OCI-LY3 (cell line): Measurements from ENCODE around the gene MVD.

Experiments used
- H2AFZ ChIP-seq: fragments of 200-600, 300-600 bp; shearing (Covaris generic); 2 replicates; pipeline ENCODE4 v1.6.0; 2014; ENCODE audit warnings: antibody characterized with exemption, low read depth, low read length
- H3K27ac ChIP-seq: fragments of 200-600, 300-600 bp; sonication (generic); 2 replicates; pipeline ENCODE4 v1.5.1; 2014; ENCODE audit warnings: mild to moderate bottlenecking, low read length, moderate library complexity, mixed read lengths
- H3K27me3 ChIP-seq: fragments of 200-600, 300-600 bp; sonication (generic); 2 replicates; pipeline ENCODE4 v1.6.1; 2014; ENCODE audit warnings: low read depth, low read length, mixed read lengths
- H3K36me3 ChIP-seq: fragments of 200-600, 300-600 bp; sonication (generic); replicated peaks from 2 replicates; pipeline ENCODE3; 2014; ENCODE audit warnings: low read depth, low read length, mixed read lengths
- H3K4me1 ChIP-seq: fragments of 300-600, 200-600 bp; sonication (generic); 2 replicates; pipeline ENCODE4 v1.6.1; 2014; ENCODE audit warnings: low read length, mixed read lengths
- H3K4me2 ChIP-seq: fragments of 200-600, 300-600 bp; sonication (generic); 2 replicates; pipeline ENCODE4 v1.6.1; 2014; ENCODE audit warnings: low read length, mixed read lengths
- H3K4me3 ChIP-seq: fragments of 300-600, 200-600 bp; sonication (generic); 2 replicates; pipeline ENCODE4 v1.5.1; 2014; ENCODE audit warnings: antibody characterized with exemption, mild to moderate bottlenecking, low read length, moderate library complexity
- H3K79me2 ChIP-seq: fragments of 300-600, 200-600 bp; shearing (Covaris generic); 2 replicates; pipeline ENCODE4 v1.6.1; 2014; ENCODE audit warnings: mild to moderate bottlenecking, low read length, mixed read lengths
- H3K9ac ChIP-seq: fragments of 300-600, 200-600 bp; shearing (Covaris generic); 2 replicates; pipeline ENCODE4 v1.6.0; 2014; ENCODE audit warnings: mild to moderate bottlenecking, low read length, moderate library complexity
- H3K9me3 ChIP-seq: fragments of 200-600, 300-600 bp; shearing (Covaris generic); 2 replicates; pipeline ENCODE4 v1.6.1; 2014; ENCODE audit warnings: low read length, mixed read lengths; ENCODE audit not compliant: insufficient read depth
- H4K20me1 ChIP-seq: fragments of 200-600, 300-600 bp; sonication (generic); 2 replicates; pipeline ENCODE4 v1.6.1; 2016; ENCODE audit warnings: low read length, mixed read lengths; ENCODE audit not compliant: insufficient read depth
- EZH2phosphoT487 ChIP-seq: fragments of 200-600 bp; shearing (Covaris generic); IDR thresholded peaks from 2 replicates; pipeline ENCODE4 v1.6.1; 2018; ENCODE audit warnings: antibody characterized with exemption, mixed run types, low read depth
- TF ChIP-seq, protein P1 (sequence below): fragments of 200-600, 300-600 bp; sonication (generic); IDR thresholded peaks from 2 replicates; pipeline ENCODE4 v1.5.1; 2014; ENCODE audit warnings: antibody characterized with exemption, low read length, low read depth

MVD gene

DNA sequence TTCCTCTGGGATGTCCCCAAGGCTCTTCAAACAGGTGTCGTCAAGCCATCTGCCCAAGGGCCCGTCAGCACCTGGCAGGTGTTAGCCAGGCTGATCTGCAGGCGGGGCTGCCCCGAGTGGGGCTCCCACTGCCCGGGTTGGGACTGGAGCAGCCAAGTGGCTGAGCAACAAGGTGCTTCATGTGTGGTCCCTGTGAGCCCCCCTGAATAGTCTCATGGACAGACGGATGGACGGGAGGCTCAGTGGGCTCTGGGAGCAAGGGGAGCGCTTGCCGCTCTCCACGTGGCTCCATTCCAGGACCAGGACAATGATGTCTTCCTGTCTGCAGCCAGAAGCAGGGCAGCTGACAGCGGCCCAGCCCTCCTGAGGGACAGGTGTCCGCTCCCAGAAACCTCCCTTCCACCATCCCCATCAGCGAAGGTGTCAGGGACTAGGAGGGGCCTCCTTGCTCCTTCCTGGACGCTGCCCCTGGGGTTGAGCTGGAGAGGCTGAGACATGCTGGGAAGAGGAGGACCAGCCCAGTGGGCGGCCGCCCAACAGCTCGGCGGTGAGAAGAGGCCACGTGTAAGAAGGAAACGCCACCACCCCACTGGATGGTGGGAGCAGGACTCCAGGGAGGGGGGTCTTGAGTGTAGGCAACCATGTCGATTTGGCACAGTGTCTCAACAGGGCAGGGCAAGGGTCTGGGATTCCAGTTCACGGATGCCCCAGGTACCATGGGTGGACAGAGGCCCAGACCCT is 13.8 kb upstream of the MVD start:
- H3K9me3 ChIP-seq: no peaks in the 10 kb centered on the region
- H2AFZ ChIP-seq: no peak overlapping the region
- peaks cover 11% of the 10 kb centered on the region for H3K4me1 ChIP-seq
- no peaks in the 10 kb centered on the region for H3K79me2 ChIP-seq
- H3K27me3 ChIP-seq: no peaks in the 10 kb centered on the region
- no peaks in the 10 kb centered on the region for H4K20me1 ChIP-seq
- TF ChIP-seq EZH2phosphoT487: no peak
- TF ChIP-seq, protein P1, sequence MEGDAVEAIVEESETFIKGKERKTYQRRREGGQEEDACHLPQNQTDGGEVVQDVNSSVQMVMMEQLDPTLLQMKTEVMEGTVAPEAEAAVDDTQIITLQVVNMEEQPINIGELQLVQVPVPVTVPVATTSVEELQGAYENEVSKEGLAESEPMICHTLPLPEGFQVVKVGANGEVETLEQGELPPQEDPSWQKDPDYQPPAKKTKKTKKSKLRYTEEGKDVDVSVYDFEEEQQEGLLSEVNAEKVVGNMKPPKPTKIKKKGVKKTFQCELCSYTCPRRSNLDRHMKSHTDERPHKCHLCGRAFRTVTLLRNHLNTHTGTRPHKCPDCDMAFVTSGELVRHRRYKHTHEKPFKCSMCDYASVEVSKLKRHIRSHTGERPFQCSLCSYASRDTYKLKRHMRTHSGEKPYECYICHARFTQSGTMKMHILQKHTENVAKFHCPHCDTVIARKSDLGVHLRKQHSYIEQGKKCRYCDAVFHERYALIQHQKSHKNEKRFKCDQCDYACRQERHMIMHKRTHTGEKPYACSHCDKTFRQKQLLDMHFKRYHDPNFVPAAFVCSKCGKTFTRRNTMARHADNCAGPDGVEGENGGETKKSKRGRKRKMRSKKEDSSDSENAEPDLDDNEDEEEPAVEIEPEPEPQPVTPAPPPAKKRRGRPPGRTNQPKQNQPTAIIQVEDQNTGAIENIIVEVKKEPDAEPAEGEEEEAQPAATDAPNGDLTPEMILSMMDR: no peak
- no peak overlapping the region for H3K9ac ChIP-seq
- no peak overlapping the region for H3K27ac ChIP-seq
- H3K4me3 ChIP-seq: no peak overlapping the region
- H3K4me2 ChIP-seq: no peak overlapping the region
- H3K36me3 ChIP-seq: no peaks in the 10 kb centered on the region

DNA sequence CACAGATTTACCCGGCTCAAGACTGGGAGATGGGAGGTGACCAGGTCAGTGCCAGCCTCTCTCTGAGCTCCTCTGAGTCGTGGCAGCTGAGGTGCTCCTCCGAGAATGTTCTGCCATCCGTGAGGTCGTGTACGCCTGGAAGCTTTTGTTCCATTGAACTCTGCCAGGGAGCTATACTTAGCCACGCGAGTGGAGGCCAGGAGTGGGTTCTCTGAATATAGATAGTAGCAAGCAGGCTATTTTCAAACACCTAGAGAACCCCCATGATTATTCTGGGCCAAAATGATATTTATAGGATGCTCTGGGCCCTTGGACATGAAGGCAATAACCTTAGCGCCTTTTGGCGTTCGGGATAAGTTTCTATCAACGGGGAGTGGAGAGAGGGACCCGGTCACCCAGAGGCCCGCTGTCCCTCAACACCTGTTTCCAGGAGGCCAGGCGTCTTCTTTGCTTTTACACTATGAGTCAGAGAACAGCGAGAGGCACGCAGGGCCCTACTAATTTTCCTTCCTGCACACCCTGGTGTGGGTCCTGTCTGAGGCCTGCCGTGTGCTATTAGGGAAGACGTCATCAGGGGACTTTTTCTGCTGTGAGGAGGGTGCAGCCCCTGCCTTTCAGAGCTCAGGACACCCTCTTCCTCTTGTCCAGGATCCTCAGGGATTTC is 11.0 kb upstream of the MVD start:
- Histone ChIP-seq H3K27ac (no peak overlapping the region), H3K9ac (no peak overlapping the region), H3K4me3 (no peak overlapping the region), H4K20me1 (no peaks in the 10 kb centered on the region), H3K79me2 (no peaks in the 10 kb centered on the region), H2AFZ (no peak overlapping the region), H3K36me3 (peaks cover under 1% of the 10 kb centered on the region), H3K4me1 (no peaks in the 10 kb centered on the region), H3K9me3 (no peaks in the 10 kb centered on the region), H3K4me2 (no peak overlapping the region), H3K27me3 (no peaks in the 10 kb centered on the region)
- no peak for TF ChIP-seq EZH2phosphoT487
- TF ChIP-seq, protein P1: no peak

DNA sequence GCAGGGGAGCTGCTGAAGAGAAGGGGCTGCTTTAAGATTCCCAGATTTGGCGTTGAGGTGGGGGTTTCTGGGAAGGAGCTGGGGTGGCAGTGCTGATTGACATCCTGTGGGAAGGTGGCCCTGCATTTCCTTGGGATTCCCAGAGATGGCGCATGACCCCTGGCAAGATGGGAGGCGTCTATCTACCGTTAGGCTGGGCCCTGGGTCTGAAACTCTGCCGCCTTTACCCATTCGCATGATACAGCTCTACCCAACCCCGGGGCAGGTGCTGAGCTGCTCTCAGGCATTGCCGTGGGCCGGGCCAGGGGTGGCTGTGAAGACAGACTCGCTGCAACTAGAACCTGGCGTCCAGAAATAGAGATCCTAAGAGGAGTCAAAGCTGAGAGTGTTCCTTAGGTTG is 9.9 kb upstream of the MVD start:
- peaks cover 3% of the 10 kb centered on the region for H3K36me3 ChIP-seq
- no peak overlapping the region for H3K9ac ChIP-seq
- no peak overlapping the region for H2AFZ ChIP-seq
- no peaks in the 10 kb centered on the region for H4K20me1 ChIP-seq
- no peak for TF ChIP-seq EZH2phosphoT487
- TF ChIP-seq, protein P1: peak; percentile 20; the same call in 1 of the 2 replicates
- H3K9me3 ChIP-seq: no peaks in the 10 kb centered on the region
- H3K79me2 ChIP-seq: no peaks in the 10 kb centered on the region
- no peaks in the 10 kb centered on the region for H3K27me3 ChIP-seq
- H3K4me3 ChIP-seq: no peak overlapping the region
- no peaks in the 10 kb centered on the region for H3K4me1 ChIP-seq
- no peak overlapping the region for H3K27ac ChIP-seq
- no peak overlapping the region for H3K4me2 ChIP-seq

DNA sequence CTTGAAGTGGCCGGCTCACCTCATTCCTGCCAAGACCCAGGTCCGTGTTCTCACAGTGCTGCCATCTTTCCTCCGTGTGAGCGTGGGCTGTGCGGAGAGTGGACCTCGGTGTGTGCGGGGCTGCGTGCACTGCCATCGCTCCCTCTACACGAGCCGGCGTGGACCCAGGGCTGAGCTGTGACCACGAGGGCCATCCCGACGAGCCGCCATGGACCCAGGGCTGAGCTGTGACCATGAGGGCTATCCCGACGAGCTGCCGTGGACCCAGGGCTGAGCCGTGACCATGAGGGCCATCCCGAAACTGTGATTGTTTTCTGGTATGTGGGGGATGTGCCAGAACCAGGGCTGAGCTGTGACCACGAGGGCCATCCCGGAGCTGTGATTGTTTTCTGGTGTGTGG is 8.9 kb upstream of the MVD start:
- no peak overlapping the region for H3K27ac ChIP-seq
- no peaks in the 10 kb centered on the region for H3K27me3 ChIP-seq
- no peaks in the 10 kb centered on the region for H4K20me1 ChIP-seq
- no peak overlapping the region for H2AFZ ChIP-seq
- no peaks in the 10 kb centered on the region for H3K9me3 ChIP-seq
- H3K4me2 ChIP-seq: no peak overlapping the region
- TF ChIP-seq, protein P1: no peak
- TF ChIP-seq EZH2phosphoT487: no peak
- H3K4me3 ChIP-seq: no peak overlapping the region
- H3K9ac ChIP-seq: no peak overlapping the region
- peaks cover 3% of the 10 kb centered on the region for H3K36me3 ChIP-seq
- no peaks in the 10 kb centered on the region for H3K79me2 ChIP-seq
- H3K4me1 ChIP-seq: no peaks in the 10 kb centered on the region
